Esophagus muscularis mucosa (tissue), 4 donors: Measurements from ENCODE around the gene SPOCK1. TPM values are rescaled to one million over a fixed set of nuclear protein-coding genes. Genes with fewer than 3 reads are reported as not detected.

Source experiments
- DNase-seq: peaks from one replicate; pipeline ENCODE4 v3.0.0-alpha.2; 2017; ENCODE audit errors: extremely low spot score
- H3K27ac ChIP-seq, 4 donors: fragments of 200-600 bp; sonication (generic); replicated peaks in 1 of 4; 1 replicate in 3 of 4; 2 replicates in 1 of 4; pipeline ENCODE4 v1.5.1; 2016 to 2019; ENCODE audit warnings: mild to moderate bottlenecking in 1 of 4
- H3K27me3 ChIP-seq, 4 donors: fragments of 200-600 bp; sonication (generic); one replicate each; pipeline versions ENCODE4 v1.5.1 to v1.6.0; 2016 to 2019
- H3K36me3 ChIP-seq, 4 donors: fragments of 200-600 bp; sonication (generic); one replicate each; pipeline ENCODE4 v1.5.1; 2016 to 2019
- H3K4me1 ChIP-seq, 4 donors: fragments of 200-600 bp; sonication (generic); one replicate each; pipeline ENCODE4 v1.5.1; 2016 to 2019
- H3K4me3 ChIP-seq, 4 donors: fragments of 200-600 bp; sonication (generic); 1 replicate in 2 of 4; 2 replicates in 2 of 4; pipeline ENCODE4 v1.5.1; 2016 to 2019; ENCODE audit warnings: mild to moderate bottlenecking in 4 of 4, moderate library complexity in 1 of 4
- H3K9me3 ChIP-seq, 4 donors: fragments of 200-600 bp; sonication (generic); 1 replicate in 3 of 4; 2 replicates in 1 of 4; pipeline ENCODE4 v1.5.1; 2016 to 2019
- EP300 ChIP-seq: sonication (generic); formaldehyde crosslinking; IDR thresholded peaks from one replicate; pipeline ENCODE4 v1.6.1; 2017; ENCODE audit warnings: antibody characterized with exemption
- POLR2A ChIP-seq: fragments of 450-650 bp; IDR thresholded peaks from one replicate; pipeline ENCODE4 v1.6.1; 2017; ENCODE audit warnings: antibody characterized with exemption, moderate library complexity, mild to moderate bottlenecking, low read depth
- POLR2AphosphoS5 ChIP-seq, 2 donors: sonication (generic); formaldehyde crosslinking; IDR thresholded peaks; one replicate each; pipeline ENCODE4 v1.6.1; 2017; ENCODE audit warnings: antibody characterized with exemption in 2 of 2
- WGBS: methylation state at CpG from one replicate; pipeline ENCODE4 v1.1.5; 2018; 5-methylcytosine and 5-hydroxymethylcytosine counted together
- intact Hi-C: fragments of 100-400 bp; cut with DNase I; formaldehyde crosslinking; loops from one replicate; pipeline ENCODE4 v1.15.1; 2023
- total RNA-seq, 4 donors: library from RNA; depleted of rRNA; stranded (reverse); fragments of >200 nt; gene quantifications; one replicate each; pipeline versions ENCODE4 v1.1.0 to v1.2.1, GENCODE V29; 2016
- TF ChIP-seq, protein P1 (sequence below), 3 experiments: fragments of 200-600 bp in 2 of 3; fragments of 450-650 bp in 1 of 3; sonication (generic) in 2 of 3; IDR thresholded peaks; one replicate each; pipeline ENCODE4 v1.5.1; 2017 to 2019; ENCODE audit warnings: antibody characterized with exemption in 3 of 3, mild to moderate bottlenecking in 2 of 3, moderate library complexity in 1 of 3

SPOCK1 gene
- total RNA-seq, 4 donors from 2014 or later, result 39.0 to 52.4 (median 45.6) TPM

DNA sequence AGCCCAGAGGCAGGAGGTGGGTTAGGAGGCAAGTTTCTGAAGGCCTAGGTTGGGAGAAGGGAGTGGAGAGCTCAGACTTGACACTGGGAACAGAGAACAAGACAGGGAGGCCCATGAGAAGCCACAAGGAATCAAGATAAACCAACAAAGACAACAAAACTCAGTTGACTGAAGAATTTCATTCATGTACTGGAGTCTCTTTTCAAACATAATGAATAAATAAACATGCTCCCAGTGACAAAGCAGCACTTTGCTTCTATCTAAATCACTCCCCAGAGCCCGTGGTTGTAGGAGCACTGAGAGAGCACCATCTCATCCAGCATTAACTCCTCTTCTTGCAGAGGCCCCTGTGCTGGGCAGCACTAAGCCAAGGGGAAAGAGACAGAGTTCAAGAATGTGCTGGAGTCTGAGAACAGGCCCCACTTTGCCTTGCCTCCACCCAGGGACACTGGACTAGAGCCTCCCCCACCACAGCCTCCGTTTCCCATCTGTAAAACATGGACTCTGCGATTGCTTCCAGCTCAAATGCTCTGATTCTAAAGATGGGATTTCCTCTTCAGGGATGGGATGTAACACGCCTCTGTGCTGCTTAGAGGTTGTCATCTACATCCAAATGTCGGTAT, 282.0 kb downstream of the SPOCK1 start:
- no peak for DNase-seq
- 70% methylated on average over 5 of the region's 5 CpGs for WGBS
- H3K27ac ChIP-seq, result no peak overlapping the region
- intact Hi-C loops, result no loop called here
- H3K4me1 ChIP-seq, result peaks cover 0 to 10% (median 8%) of the 10 kb centered on the region in 4 donors
- H3K9me3 ChIP-seq, result no peaks in the 10 kb centered on the region
- H3K4me3 ChIP-seq, result no peak overlapping the region
- no peaks in the 10 kb centered on the region for H3K27me3 ChIP-seq
- H3K36me3 ChIP-seq, result no peaks in the 10 kb centered on the region
- no peak for TF ChIP-seq POLR2A
- TF ChIP-seq, protein P1, sequence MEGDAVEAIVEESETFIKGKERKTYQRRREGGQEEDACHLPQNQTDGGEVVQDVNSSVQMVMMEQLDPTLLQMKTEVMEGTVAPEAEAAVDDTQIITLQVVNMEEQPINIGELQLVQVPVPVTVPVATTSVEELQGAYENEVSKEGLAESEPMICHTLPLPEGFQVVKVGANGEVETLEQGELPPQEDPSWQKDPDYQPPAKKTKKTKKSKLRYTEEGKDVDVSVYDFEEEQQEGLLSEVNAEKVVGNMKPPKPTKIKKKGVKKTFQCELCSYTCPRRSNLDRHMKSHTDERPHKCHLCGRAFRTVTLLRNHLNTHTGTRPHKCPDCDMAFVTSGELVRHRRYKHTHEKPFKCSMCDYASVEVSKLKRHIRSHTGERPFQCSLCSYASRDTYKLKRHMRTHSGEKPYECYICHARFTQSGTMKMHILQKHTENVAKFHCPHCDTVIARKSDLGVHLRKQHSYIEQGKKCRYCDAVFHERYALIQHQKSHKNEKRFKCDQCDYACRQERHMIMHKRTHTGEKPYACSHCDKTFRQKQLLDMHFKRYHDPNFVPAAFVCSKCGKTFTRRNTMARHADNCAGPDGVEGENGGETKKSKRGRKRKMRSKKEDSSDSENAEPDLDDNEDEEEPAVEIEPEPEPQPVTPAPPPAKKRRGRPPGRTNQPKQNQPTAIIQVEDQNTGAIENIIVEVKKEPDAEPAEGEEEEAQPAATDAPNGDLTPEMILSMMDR (IDR thresholded peaks at IDR 0.05), result no peak
- no peak for TF ChIP-seq EP300
- TF ChIP-seq POLR2AphosphoS5 (IDR thresholded peaks at IDR 0.05), result no peak

- Histone ChIP-seq H3K36me3 (no peaks in the 10 kb centered on the region), H3K9me3 (no peaks in the 10 kb centered on the region), H3K27me3 (no peaks in the 10 kb centered on the region), H3K4me3 (no peak overlapping the region), H3K27ac (no peak overlapping the region), H3K4me1 (peaks cover 0 to 10% (median 8%) of the 10 kb centered on the region in 4 donors)
- no peak for DNase-seq
- WGBS, result 88% methylated on average over 2 of the region's 2 CpGs
- TF ChIP-seq POLR2A (no peak), POLR2AphosphoS5 (IDR thresholded peaks at IDR 0.05) (no peak), EP300 (no peak)
- TF ChIP-seq, protein P1 (IDR thresholded peaks at IDR 0.05), result no peak
- intact Hi-C loops, result no loop called here
These were observed 283.3 kb downstream of the SPOCK1 start for GRCh38 chr5:137215780-137216179.

- whole genome bisulfite sequencing, result 59% methylated on average over 1 of the region's 1 CpG
- Histone ChIP-seq H3K4me1 (peaks cover 0 to 10% (median 8%) of the 10 kb centered on the region in 4 donors), H3K4me3 (no peak overlapping the region), H3K36me3 (no peaks in the 10 kb centered on the region), H3K27me3 (no peaks in the 10 kb centered on the region), H3K9me3 (no peaks in the 10 kb centered on the region), H3K27ac (no peak overlapping the region)
- intact Hi-C loops, result no loop called here
- DNase-seq, result no peak
- TF ChIP-seq POLR2A (no peak), POLR2AphosphoS5 (IDR thresholded peaks at IDR 0.05) (no peak), EP300 (no peak)
- TF ChIP-seq, protein P1 (IDR thresholded peaks at IDR 0.05), result no peak
These were observed 283.9 kb downstream of the SPOCK1 start for GRCh38 chr5:137215261-137215660.

- TF ChIP-seq POLR2AphosphoS5 (IDR thresholded peaks at IDR 0.05) (no peak), POLR2A (no peak), EP300 (no peak)
- TF ChIP-seq, protein P1 (IDR thresholded peaks at IDR 0.05), result no peak
- WGBS, result 70% methylated on average over 2 of the region's 2 CpGs
- H3K27me3 ChIP-seq, result no peaks in the 10 kb centered on the region
- intact Hi-C loops, result no loop called here
- no peaks in the 10 kb centered on the region for H3K9me3 ChIP-seq
- no peak overlapping the region for H3K27ac ChIP-seq
- no peak for DNase-seq
- peaks cover 0 to 10% (median 8%) of the 10 kb centered on the region in 4 donors for H3K4me1 ChIP-seq
- no peaks in the 10 kb centered on the region for H3K36me3 ChIP-seq
- no peak overlapping the region for H3K4me3 ChIP-seq
These were observed 284.5 kb downstream of the SPOCK1 start for GRCh38 chr5:137214446-137215189.
